Stimulated activated CD4-positive, alpha-beta T cell treated with anti-CD3 and anti-CD28 coated beads, TNF-alpha, amount 100 ng/mL, for 48 hours (primary cell): ENCODE measurements around the gene TMEM239.
"Not testable (repeated sequence)": the region's sequence is repeated elsewhere in the genome, so short reads cannot be mapped to it uniquely, and the experiment has no call there.

ENCODE experiments used
- DNase-seq, 3 donors: peaks; one replicate each; pipeline ENCODE4 v3.0.0-alpha.2; 2020; ENCODE audit warnings: low read depth in 3 of 3

Gene TMEM239

GRCh38 chr20:2816030-2816582 is at the start of gene TMEM239:
TSS of gene TMEM239 (plus strand) at chr20:2816364. CDS start at chr20:2816555, 191 bp downstream.
- DNase-seq: no peak

GRCh38 chr20:2767768-2768631 is 48.2 kb upstream of the TMEM239 start:
- DNase-seq: no peak

- no peak for DNase-seq
Observed at GRCh38 chr20:2768632-2769015, 47.5 kb upstream of the TMEM239 start.

- DNase-seq: not testable (repeated sequence)
Observed at GRCh38 chr20:2770091-2770490, 46.1 kb upstream of the TMEM239 start.

- DNase-seq: no peak
Observed at GRCh38 chr20:2771631-2772080, 44.5 kb upstream of the TMEM239 start.

GRCh38 chr20:2773812-2774211 is 42.4 kb upstream of the TMEM239 start:
- no peak for DNase-seq

- no peak for DNase-seq
Observed at GRCh38 chr20:2775139-2775538, 41.0 kb upstream of the TMEM239 start.

GRCh38 chr20:2778602-2779321 is 37.4 kb upstream of the TMEM239 start:
- DNase-seq: no peak

GRCh38 chr20:2780948-2781347 is 35.2 kb upstream of the TMEM239 start:
- no peak for DNase-seq

GRCh38 chr20:2783908-2784566 is 32.1 kb upstream of the TMEM239 start:
- DNase-seq: no peak

GRCh38 chr20:2793471-2793870 is 22.7 kb upstream of the TMEM239 start:
- DNase-seq: no peak

- no peak for DNase-seq
Observed at GRCh38 chr20:2794202-2794748, 21.9 kb upstream of the TMEM239 start.

- DNase-seq: no peak
Observed at GRCh38 chr20:2794866-2795447, 21.2 kb upstream of the TMEM239 start.

GRCh38 chr20:2795451-2795850 is 20.7 kb upstream of the TMEM239 start:
- DNase-seq: no peak

- no peak for DNase-seq
Observed at GRCh38 chr20:2796011-2796660, 20.0 kb upstream of the TMEM239 start.

GRCh38 chr20:2797136-2797983 is 18.8 kb upstream of the TMEM239 start:
- DNase-seq: no peak

- no peak for DNase-seq
Observed at GRCh38 chr20:2798095-2798805, 17.9 kb upstream of the TMEM239 start.

GRCh38 chr20:2798814-2799213 is 17.4 kb upstream of the TMEM239 start:
- DNase-seq: no peak

GRCh38 chr20:2799271-2799670 is 16.9 kb upstream of the TMEM239 start:
- no peak for DNase-seq
